WERI-Rb-1 (cell line): ENCODE measurements around the gene CSF1R.

Source experiments
- DNase-seq: peaks from one replicate; pipeline ENCODE4 v3.0.0-alpha.2; 2020
- H3K27ac ChIP-seq: fragments of 250-450 bp; sonication (Bioruptor Pico); 2 replicates; pipeline ENCODE4 v1.5.1; 2020; ENCODE audit warnings: mild to moderate bottlenecking, moderate library complexity
- H3K27me3 ChIP-seq: fragments of 250-450 bp; sonication (Bioruptor Pico); 2 replicates; pipeline ENCODE4 v1.5.1; 2021; ENCODE audit warnings: mild to moderate bottlenecking, low read depth, moderate library complexity; ENCODE audit not compliant: insufficient read depth, severe bottlenecking
- H3K36me3 ChIP-seq: fragments of 250-450 bp; sonication (Bioruptor Pico); 2 replicates; pipeline ENCODE4 v1.5.1; 2020; ENCODE audit warnings: mild to moderate bottlenecking, moderate library complexity
- H3K4me3 ChIP-seq: 2 replicates; pipeline ENCODE4 v1.5.1; 2011; ENCODE audit warnings: low read depth, mild to moderate bottlenecking, control low read depth, low read length
- H3K9me3 ChIP-seq: fragments of 250-450 bp; sonication (Bioruptor Pico); 2 replicates; pipeline ENCODE4 v1.5.1; 2021; ENCODE audit warnings: mild to moderate bottlenecking, moderate library complexity; ENCODE audit not compliant: severe bottlenecking
- CTCF ChIP-seq: IDR thresholded peaks from 2 replicates; pipeline ENCODE4 v1.5.1; 2011; ENCODE audit warnings: low read depth, mild to moderate bottlenecking, control low read depth, inconsistent platforms, low read length

CSF1R gene

GRCh38 chr5:150016537-150016936 is 69.8 kb downstream of the CSF1R start:
- no peaks in the 10 kb centered on the region for H3K9me3 ChIP-seq
- H3K27ac ChIP-seq, result no peak overlapping the region
- H3K27me3 ChIP-seq, result no peaks in the 10 kb centered on the region
- DNase-seq, result no peak
- no peak for TF ChIP-seq CTCF
- no peak overlapping the region for H3K4me3 ChIP-seq
- peaks cover 84% of the 10 kb centered on the region for H3K36me3 ChIP-seq

- DNase-seq, result no peak
- TF ChIP-seq CTCF, result no peak
- no peaks in the 10 kb centered on the region for H3K27me3 ChIP-seq
- no peak overlapping the region for H3K4me3 ChIP-seq
- H3K9me3 ChIP-seq, result no peaks in the 10 kb centered on the region
- peaks cover 85% of the 10 kb centered on the region for H3K36me3 ChIP-seq
- H3K27ac ChIP-seq, result no peak overlapping the region
These were observed 70.9 kb downstream of the CSF1R start for GRCh38 chr5:150015415-150015814.

GRCh38 chr5:150014456-150014855 is 71.9 kb downstream of the CSF1R start:
- H3K27ac ChIP-seq, result no peak overlapping the region
- peaks cover 86% of the 10 kb centered on the region for H3K36me3 ChIP-seq
- DNase-seq, result no peak
- no peak for TF ChIP-seq CTCF
- H3K27me3 ChIP-seq, result no peaks in the 10 kb centered on the region
- no peak overlapping the region for H3K4me3 ChIP-seq
- H3K9me3 ChIP-seq, result no peaks in the 10 kb centered on the region

DNA sequence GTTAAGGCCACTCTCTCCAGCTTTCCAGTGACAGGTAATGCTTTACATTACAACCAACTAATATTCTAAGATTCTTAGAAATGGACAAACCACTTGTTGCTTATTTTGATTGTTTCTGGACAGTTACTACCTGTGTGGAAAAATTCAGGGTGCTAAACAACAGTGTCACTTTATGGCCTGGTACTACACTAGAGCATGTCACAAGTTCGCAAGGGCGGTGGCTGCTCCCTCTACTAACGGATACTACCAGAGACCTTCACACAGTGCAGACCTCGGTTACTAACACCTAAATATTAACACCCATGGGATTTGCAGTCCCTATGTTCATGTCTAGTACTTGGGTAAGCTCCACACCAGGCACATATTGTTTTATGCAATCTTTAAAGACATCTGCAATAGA is 72.4 kb downstream of the CSF1R start:
- TF ChIP-seq CTCF, result no peak

DNA sequence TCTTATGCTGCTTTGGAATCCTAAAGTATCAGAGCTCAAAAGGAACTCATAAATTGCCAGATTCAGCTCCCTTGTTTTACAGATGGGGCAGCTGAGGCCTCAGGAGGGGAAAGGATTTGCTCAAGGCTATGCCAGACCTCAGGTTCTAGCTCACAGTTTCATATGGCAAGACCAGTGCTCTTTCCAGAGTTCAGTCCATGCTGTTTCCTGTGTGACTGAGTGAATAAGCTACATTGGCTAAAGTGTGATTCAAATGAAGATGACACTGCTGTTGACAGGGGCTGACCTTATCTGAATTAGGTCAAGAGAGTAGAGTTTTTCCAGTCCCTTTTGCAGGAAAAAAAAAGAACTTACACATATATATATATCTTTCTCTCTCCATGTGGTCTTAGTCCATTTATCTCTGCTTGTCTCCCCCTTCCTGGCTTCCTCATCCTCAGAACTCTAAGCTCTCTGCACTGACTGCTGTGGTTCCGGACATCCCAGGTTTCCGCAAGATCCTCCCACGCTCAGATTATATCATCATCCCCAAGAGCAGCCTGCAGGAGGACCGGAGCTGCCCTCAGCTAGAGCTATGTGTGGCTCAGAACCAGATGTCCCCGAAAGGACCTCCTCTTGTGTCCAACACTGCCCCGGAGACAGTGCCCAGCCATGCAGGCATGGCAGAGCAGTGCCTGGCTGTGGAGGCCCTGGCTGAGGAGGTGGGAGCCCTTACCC is 76.5 kb downstream of the CSF1R start:
- no peak for DNase-seq
- H3K27ac ChIP-seq, result no peak overlapping the region
- H3K4me3 ChIP-seq, result no peak overlapping the region
- TF ChIP-seq CTCF, result no peak
- H3K27me3 ChIP-seq, result no peaks in the 10 kb centered on the region
- H3K9me3 ChIP-seq, result no peaks in the 10 kb centered on the region
- H3K36me3 ChIP-seq, result peaks cover 91% of the 10 kb centered on the region

More for the DNA sequence above, 72.4 kb downstream of the CSF1R start:
- H3K36me3 ChIP-seq, result peaks cover 85% of the 10 kb centered on the region
- no peaks in the 10 kb centered on the region for H3K9me3 ChIP-seq
- no peak overlapping the region for H3K27ac ChIP-seq
- no peak for DNase-seq
- no peaks in the 10 kb centered on the region for H3K27me3 ChIP-seq
- H3K4me3 ChIP-seq, result no peak overlapping the region

GRCh38 chr5:150007050-150007449 is 79.3 kb downstream of the CSF1R start:
- no peak for TF ChIP-seq CTCF
- no peaks in the 10 kb centered on the region for H3K9me3 ChIP-seq
- H3K27me3 ChIP-seq, result no peaks in the 10 kb centered on the region
- DNase-seq, result no peak
- H3K36me3 ChIP-seq, result peaks cover 80% of the 10 kb centered on the region
- no peak overlapping the region for H3K27ac ChIP-seq
- H3K4me3 ChIP-seq, result no peak overlapping the region
